GM23338 (cell line): ENCODE data around the gene DUSP15. TPM values are rescaled to one million over a fixed set of nuclear protein-coding genes. Genes with fewer than 3 reads are reported as not detected.

Experiments
- ATAC-seq: fragments of 200-7000 bp; cut with Tn5 transposase; 3 replicates; pipeline ENCODE4 v1.9.1; 2020
- DNase-seq: peaks from one replicate; pipeline ENCODE4 v3.0.0-alpha.2; 2015; ENCODE audit warnings: low spot score
- H2AFZ ChIP-seq: fragments of 200-600 bp; sonication (generic); 2 replicates; pipeline ENCODE4 v1.8.0; 2016; ENCODE audit warnings: antibody characterized with exemption, mild to moderate bottlenecking, moderate library complexity
- H3F3A ChIP-seq: fragments of 200-600 bp; sonication (generic); replicated peaks from 2 replicates; pipeline ENCODE4 v1.8.0; 2017; ENCODE audit warnings: antibody characterized with exemption, mixed run types, low read depth
- H3K27ac ChIP-seq: fragments of 200-600 bp; sonication (generic); 2 replicates; pipeline ENCODE4 v1.6.1; 2016; ENCODE audit warnings: low read depth
- H3K27me3 ChIP-seq: fragments of 200-600 bp; sonication (generic); 2 replicates; pipeline ENCODE4 v1.8.0; 2016; ENCODE audit warnings: mild to moderate bottlenecking, mixed run types, moderate library complexity; ENCODE audit not compliant: insufficient read depth
- H3K36me3 ChIP-seq: fragments of 200-600 bp; sonication (generic); 2 replicates; pipeline ENCODE4 v1.8.0; 2016; ENCODE audit warnings: mild to moderate bottlenecking; ENCODE audit not compliant: insufficient read depth
- H3K4me1 ChIP-seq: fragments of 200-600 bp; sonication (generic); 2 replicates; pipeline ENCODE4 v1.8.0; 2016; ENCODE audit warnings: mild to moderate bottlenecking, moderate library complexity; ENCODE audit not compliant: insufficient read depth
- H3K4me2 ChIP-seq: fragments of 200-600 bp; sonication (generic); 2 replicates; pipeline ENCODE4 v1.7.1; 2017; ENCODE audit warnings: mixed run types
- H3K4me3 ChIP-seq: fragments of 200-600 bp; sonication (generic); 2 replicates; pipeline ENCODE4 v1.6.1; 2016; ENCODE audit warnings: mixed run types
- H3K79me2 ChIP-seq: fragments of 200-600 bp; sonication (generic); replicated peaks from 2 replicates; pipeline ENCODE4 v1.8.0; 2017; ENCODE audit warnings: mild to moderate bottlenecking; ENCODE audit not compliant: insufficient read depth
- H3K9me2 ChIP-seq: fragments of 200-600 bp; sonication (generic); 2 replicates; pipeline ENCODE4 v1.8.0; 2017; ENCODE audit not compliant: insufficient read depth
- H4K20me1 ChIP-seq: fragments of 200-600 bp; sonication (generic); replicated peaks from 2 replicates; pipeline ENCODE4 v1.8.0; 2017; ENCODE audit warnings: mild to moderate bottlenecking; ENCODE audit not compliant: insufficient read depth
- H3K27ac Mint-ChIP-seq: 2 replicates; pipeline ENCODE4 v1.8.0; 2020; ENCODE audit warnings: inconsistent platforms, mild to moderate bottlenecking, moderate library complexity, mixed read lengths
- H3K27me3 Mint-ChIP-seq: 3 replicates; pipeline ENCODE4 v1.8.0; 2022; ENCODE audit warnings: low read depth, mild to moderate bottlenecking, moderate library complexity, mixed read lengths, inconsistent platforms; ENCODE audit not compliant: insufficient read depth, poor library complexity
- H3K36me3 Mint-ChIP-seq: 3 replicates; pipeline ENCODE4 v1.8.0; 2021; ENCODE audit warnings: low read depth, mild to moderate bottlenecking, inconsistent platforms, moderate library complexity, mixed read lengths
- H3K4me1 Mint-ChIP-seq: 3 replicates; pipeline ENCODE4 v1.8.0; 2020; ENCODE audit warnings: mild to moderate bottlenecking, inconsistent platforms, mixed read lengths
- H3K4me3 Mint-ChIP-seq: 3 replicates; pipeline ENCODE4 v1.8.0; 2021; ENCODE audit warnings: moderate library complexity, mild to moderate bottlenecking, inconsistent platforms, mixed read lengths
- H3K9me3 Mint-ChIP-seq: 3 replicates; pipeline ENCODE4 v1.8.0; 2020; ENCODE audit warnings: moderate library complexity, mild to moderate bottlenecking, inconsistent platforms, mixed read lengths
- CREB1 ChIP-seq: fragments of 250-450 bp; sonication (Bioruptor Pico); IDR thresholded peaks from 2 replicates; pipeline ENCODE4 v1.5.0; 2020; ENCODE audit warnings: low read depth, mild to moderate bottlenecking, moderate library complexity
- ETS1 ChIP-seq: IDR thresholded peaks from 2 replicates; pipeline ENCODE4 v1.6.1; 2016; ENCODE audit warnings: antibody characterized with exemption
- EZH2 ChIP-seq: fragments of 200-600 bp; sonication (generic); IDR thresholded peaks from one replicate; pipeline ENCODE4 v1.8.0; 2017; ENCODE audit warnings: antibody characterized with exemption, mild to moderate bottlenecking, low read depth; ENCODE audit not compliant: unreplicated experiment
- EZH2phosphoT487 ChIP-seq: fragments of 200-600 bp; sonication (generic); IDR thresholded peaks from one replicate; pipeline ENCODE4 v1.8.1; 2018; ENCODE audit warnings: antibody characterized with exemption; ENCODE audit not compliant: unreplicated experiment
- JUNB ChIP-seq: IDR thresholded peaks from one replicate; pipeline ENCODE4 v1.6.1; 2016; ENCODE audit warnings: antibody characterized with exemption; ENCODE audit not compliant: unreplicated experiment
- NANOG ChIP-seq: IDR thresholded peaks from 2 replicates; pipeline ENCODE4 v1.6.1; 2016; ENCODE audit warnings: antibody characterized with exemption, borderline replicate concordance
- POLR2AphosphoS5 ChIP-seq: IDR thresholded peaks from 2 replicates; pipeline ENCODE4 v1.6.1; 2016; ENCODE audit warnings: antibody characterized with exemption, low read depth
- STAT1 ChIP-seq: IDR thresholded peaks from one replicate; pipeline ENCODE4 v1.6.1; 2016; ENCODE audit warnings: antibody characterized with exemption; ENCODE audit not compliant: unreplicated experiment
- ZNF114 ChIP-seq: fragments of 250-450 bp; sonication (Bioruptor Pico); IDR thresholded peaks from 2 replicates; pipeline ENCODE4 v1.5.0; 2020; ENCODE audit warnings: mild to moderate bottlenecking, moderate library complexity
- ZNF331 ChIP-seq: fragments of 250-450 bp; sonication (Bioruptor Pico); IDR thresholded peaks from 2 replicates; pipeline ENCODE4 v1.5.0; 2020; ENCODE audit warnings: low read depth, mild to moderate bottlenecking, moderate library complexity
- ZNF462 ChIP-seq: fragments of 250-450 bp; sonication (Bioruptor Pico); IDR thresholded peaks from 2 replicates; pipeline ENCODE4 v1.5.0; 2020; ENCODE audit warnings: mild to moderate bottlenecking, moderate library complexity
- polyA plus RNA-seq: library from polyadenylated mRNA; unstranded; fragments of >200 nt; fragmentation: Nextera tagmentation; extraction: Ambion mirVana; gene quantifications from 2 replicates; pipeline ENCODE4 v1.2.1, GENCODE V29; 2016
- total RNA-seq: library from RNA; depleted of rRNA; stranded (reverse); fragments of >200 nt; shearing (Covaris generic); gene quantifications from 2 replicates; pipeline ENCODE4 v1.2.3, GENCODE V29; 2014
- TF ChIP-seq, protein P1 (sequence below): IDR thresholded peaks from one replicate; pipeline ENCODE4 v1.6.1; 2018; ENCODE audit warnings: antibody characterized with exemption; ENCODE audit not compliant: unreplicated experiment
- TF ChIP-seq, protein P2 (sequence below), 2 experiments: fragments of 200-600 bp in 1 of 2; sonication (generic) in 1 of 2; conservative IDR thresholded peaks; 2 replicates each; pipeline versions ENCODE4 v1.5.1 to v1.6.1; 2016 to 2017; ENCODE audit warnings: antibody characterized with exemption in 2 of 2, low read depth in 2 of 2, mild to moderate bottlenecking in 2 of 2, moderate library complexity in 1 of 2

Gene DUSP15
- total and polyA plus RNA-seq, 2 experiments from 2014 or later = 0.61 to 2.8 TPM

- H3K9me2 ChIP-seq = no peaks in the 10 kb centered on the region
- no peak overlapping the region for H3K4me2 ChIP-seq
- peaks cover 4% of the 10 kb centered on the region; the same call in 1 of the 2 replicates for H3K4me1 ChIP-seq
- H3K27me3 ChIP-seq = peaks cover 11% of the 10 kb centered on the region; the same call in 1 of the 2 replicates
- no peak for ATAC-seq
- peaks cover 53% of the 10 kb centered on the region for H3K9me3 Mint-ChIP-seq
- H2AFZ ChIP-seq = no peak overlapping the region
- H3K36me3 ChIP-seq = no peaks in the 10 kb centered on the region
- no peak for TF ChIP-seq ETS1
- TF ChIP-seq EZH2phosphoT487 = no peak
- no peak for TF ChIP-seq CREB1 (CRISPR knock-in tag)
- TF ChIP-seq ZNF331 (CRISPR knock-in tag) = no peak
- TF ChIP-seq ZNF462 = no peak
- TF ChIP-seq, protein P1, sequence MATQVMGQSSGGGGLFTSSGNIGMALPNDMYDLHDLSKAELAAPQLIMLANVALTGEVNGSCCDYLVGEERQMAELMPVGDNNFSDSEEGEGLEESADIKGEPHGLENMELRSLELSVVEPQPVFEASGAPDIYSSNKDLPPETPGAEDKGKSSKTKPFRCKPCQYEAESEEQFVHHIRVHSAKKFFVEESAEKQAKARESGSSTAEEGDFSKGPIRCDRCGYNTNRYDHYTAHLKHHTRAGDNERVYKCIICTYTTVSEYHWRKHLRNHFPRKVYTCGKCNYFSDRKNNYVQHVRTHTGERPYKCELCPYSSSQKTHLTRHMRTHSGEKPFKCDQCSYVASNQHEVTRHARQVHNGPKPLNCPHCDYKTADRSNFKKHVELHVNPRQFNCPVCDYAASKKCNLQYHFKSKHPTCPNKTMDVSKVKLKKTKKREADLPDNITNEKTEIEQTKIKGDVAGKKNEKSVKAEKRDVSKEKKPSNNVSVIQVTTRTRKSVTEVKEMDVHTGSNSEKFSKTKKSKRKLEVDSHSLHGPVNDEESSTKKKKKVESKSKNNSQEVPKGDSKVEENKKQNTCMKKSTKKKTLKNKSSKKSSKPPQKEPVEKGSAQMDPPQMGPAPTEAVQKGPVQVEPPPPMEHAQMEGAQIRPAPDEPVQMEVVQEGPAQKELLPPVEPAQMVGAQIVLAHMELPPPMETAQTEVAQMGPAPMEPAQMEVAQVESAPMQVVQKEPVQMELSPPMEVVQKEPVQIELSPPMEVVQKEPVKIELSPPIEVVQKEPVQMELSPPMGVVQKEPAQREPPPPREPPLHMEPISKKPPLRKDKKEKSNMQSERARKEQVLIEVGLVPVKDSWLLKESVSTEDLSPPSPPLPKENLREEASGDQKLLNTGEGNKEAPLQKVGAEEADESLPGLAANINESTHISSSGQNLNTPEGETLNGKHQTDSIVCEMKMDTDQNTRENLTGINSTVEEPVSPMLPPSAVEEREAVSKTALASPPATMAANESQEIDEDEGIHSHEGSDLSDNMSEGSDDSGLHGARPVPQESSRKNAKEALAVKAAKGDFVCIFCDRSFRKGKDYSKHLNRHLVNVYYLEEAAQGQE = no peak
- no peak for TF ChIP-seq NANOG
- no peak for TF ChIP-seq ZNF114
- no peak for TF ChIP-seq STAT1
- no peak for TF ChIP-seq JUNB
- no peak for TF ChIP-seq EZH2
- TF ChIP-seq POLR2AphosphoS5 = no peak
- TF ChIP-seq, protein P2, sequence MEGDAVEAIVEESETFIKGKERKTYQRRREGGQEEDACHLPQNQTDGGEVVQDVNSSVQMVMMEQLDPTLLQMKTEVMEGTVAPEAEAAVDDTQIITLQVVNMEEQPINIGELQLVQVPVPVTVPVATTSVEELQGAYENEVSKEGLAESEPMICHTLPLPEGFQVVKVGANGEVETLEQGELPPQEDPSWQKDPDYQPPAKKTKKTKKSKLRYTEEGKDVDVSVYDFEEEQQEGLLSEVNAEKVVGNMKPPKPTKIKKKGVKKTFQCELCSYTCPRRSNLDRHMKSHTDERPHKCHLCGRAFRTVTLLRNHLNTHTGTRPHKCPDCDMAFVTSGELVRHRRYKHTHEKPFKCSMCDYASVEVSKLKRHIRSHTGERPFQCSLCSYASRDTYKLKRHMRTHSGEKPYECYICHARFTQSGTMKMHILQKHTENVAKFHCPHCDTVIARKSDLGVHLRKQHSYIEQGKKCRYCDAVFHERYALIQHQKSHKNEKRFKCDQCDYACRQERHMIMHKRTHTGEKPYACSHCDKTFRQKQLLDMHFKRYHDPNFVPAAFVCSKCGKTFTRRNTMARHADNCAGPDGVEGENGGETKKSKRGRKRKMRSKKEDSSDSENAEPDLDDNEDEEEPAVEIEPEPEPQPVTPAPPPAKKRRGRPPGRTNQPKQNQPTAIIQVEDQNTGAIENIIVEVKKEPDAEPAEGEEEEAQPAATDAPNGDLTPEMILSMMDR (conservative IDR thresholded peaks at IDR 0.05; ENCODE audit: low read depth in 2 of 2) = no peak
- DNase-seq = no peak
- H3K4me1 Mint-ChIP-seq = peaks cover 5% of the 10 kb centered on the region; the same call in 1 of the 3 replicates
- peaks cover 11% of the 10 kb centered on the region for H3K27me3 Mint-ChIP-seq
- H3K4me3 Mint-ChIP-seq = no peak overlapping the region
- no peak overlapping the region for H3K4me3 ChIP-seq
- H3K79me2 ChIP-seq = no peaks in the 10 kb centered on the region
- 0 out of 2 replicates have a peak, but pooled peaks cover 5% of the 10 kb centered on the region for H3F3A ChIP-seq
- H3K27ac Mint-ChIP-seq = no peak overlapping the region
- no peak overlapping the region for H3K27ac ChIP-seq
- no peaks in the 10 kb centered on the region; the same call in 1 of the 2 replicates for H4K20me1 ChIP-seq
- H3K36me3 Mint-ChIP-seq = no peaks in the 10 kb centered on the region
Measured at GRCh38 chr20:31883829-31884228, 13.5 kb upstream of the DUSP15 start.
